Stomach (tissue), 9 donors: ENCODE measurements around the gene ZNF787. TPM values are rescaled to one million over a fixed set of nuclear protein-coding genes. Genes with fewer than 3 reads are reported as not detected.

Source experiments
- DNase-seq, 2 donors: peaks; one replicate each; pipeline versions ENCODE4 v3.0.0 to v3.0.0-alpha.2; 2013 to 2019
- H3K27ac ChIP-seq, 5 donors: fragments of 200-600 bp in 4 of 5; sonication (generic) in 4 of 5; one replicate each; pipeline ENCODE4 v1.5.1; 2013 to 2019; ENCODE audit warnings: mild to moderate bottlenecking in 1 of 5, moderate library complexity in 1 of 5
- H3K27me3 ChIP-seq, 3 donors: fragments of 200-600 bp; sonication (generic); one replicate each; pipeline ENCODE4 v1.5.1; 2017 to 2019; ENCODE audit warnings: mixed run types in 1 of 3
- H3K36me3 ChIP-seq, 4 donors: fragments of 200-600 bp; sonication (generic); 1 replicate in 3 of 4; 2 replicates in 1 of 4; pipeline ENCODE4 v1.5.1; 2016 to 2019
- H3K4me1 ChIP-seq, 4 donors: fragments of 200-600 bp; sonication (generic); one replicate each; pipeline ENCODE4 v1.5.1; 2016 to 2019
- H3K4me3 ChIP-seq, 4 donors: fragments of 200-600 bp; sonication (generic) in 3 of 4; one replicate each; pipeline ENCODE4 v1.5.1; 2016 to 2019; ENCODE audit warnings: mild to moderate bottlenecking in 1 of 4
- H3K9me3 ChIP-seq, 4 donors: fragments of 200-600 bp; sonication (generic); one replicate each; pipeline ENCODE4 v1.5.1; 2016 to 2019
- EP300 ChIP-seq: sonication (generic); formaldehyde crosslinking; IDR thresholded peaks from one replicate; pipeline ENCODE4 v1.6.1; 2017; ENCODE audit warnings: antibody characterized with exemption
- POLR2A ChIP-seq, 4 donors: fragments of 450-650 bp; IDR thresholded peaks; one replicate each; pipeline ENCODE4 v1.6.1; 2016; ENCODE audit warnings: antibody characterized with exemption in 4 of 4, control low read depth in 2 of 4, mild to moderate bottlenecking in 1 of 4, moderate library complexity in 1 of 4
- POLR2AphosphoS5 ChIP-seq, 3 donors: sonication (generic); formaldehyde crosslinking; IDR thresholded peaks; one replicate each; pipeline ENCODE4 v1.6.1; 2016; ENCODE audit warnings: antibody characterized with exemption in 3 of 3
- WGBS, 5 donors: extraction: QIAGEN DNeasy Blood & Tissue Kit in 3 of 5; methylation state at CpG; one replicate each; pipeline versions ENCODE4 v1.1.5 to v1.1.7; 2013 to 2018; 5-methylcytosine and 5-hydroxymethylcytosine counted together
- intact Hi-C: fragments of 100-400 bp; cut with DNase I; formaldehyde crosslinking; loops from one replicate; pipeline ENCODE4 v1.15.1; 2023; ENCODE audit warnings: low total_unique reads
- polyA plus RNA-seq, 3 donors: library from polyadenylated mRNA; stranded (reverse); fragments of 200-250 nt; gene quantifications; one replicate each; pipeline ENCODE4 v1.2.3, GENCODE V29; 2013
- total RNA-seq, 5 donors: library from RNA; depleted of rRNA; stranded (reverse); fragments of >200 nt; gene quantifications; one replicate each; pipeline versions ENCODE4 v1.1.0 to v1.2.3, GENCODE V29; 2014 to 2016
- TF ChIP-seq, protein P1 (sequence below), 7 experiments: fragments of 450-650 bp in 4 of 7; fragments of 200-600 bp in 3 of 7; sonication (generic) in 3 of 7; IDR thresholded peaks; one replicate each; pipeline ENCODE4 v1.5.1; 2016 to 2019; ENCODE audit warnings: antibody characterized with exemption in 7 of 7, control low read depth in 2 of 7, mild to moderate bottlenecking in 1 of 7
- donor health status: healthy with polysubstance abuse.
- donor health status: Bipolar disorder and iron deficiency.
- donor health status: healthy.

ZNF787 gene
- total and polyA plus RNA-seq, 8 donors: 2.7 to 77.3 (median 27.2) TPM

- WGBS, 5 donors: 61 to 86% (median 79%) methylated on average over 23 of the region's 23 CpGs
- intact Hi-C loops: loop anchor here (5.0 kb wide), 1 partner anchor 65 kb away; no protein-coding TSS in a partner anchor
- DNase-seq: no peak
These were observed 23.8 kb downstream of the ZNF787 start for GRCh38 chr19:56097306-56097705.

DNA sequence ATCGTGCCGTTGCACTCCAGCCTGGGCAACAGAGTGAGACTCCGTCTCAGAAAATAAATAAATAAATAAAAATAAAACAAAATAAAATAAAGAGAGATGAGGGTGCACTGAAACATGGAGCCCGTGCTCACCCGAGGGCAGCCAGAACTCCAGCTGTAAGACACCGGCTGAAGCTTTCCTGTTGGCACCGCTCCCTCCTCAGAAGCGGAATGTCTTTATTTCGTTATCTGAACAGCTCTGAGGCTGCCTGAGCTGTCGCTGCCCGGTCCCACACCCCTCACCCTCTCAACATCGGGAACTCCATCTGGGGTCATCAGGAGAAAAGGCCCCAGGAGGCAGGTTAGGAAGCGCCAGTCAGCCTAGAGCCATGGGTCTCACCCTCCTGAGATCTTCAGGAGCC is 24.4 kb downstream of the ZNF787 start:
- no peak overlapping the region for H3K27ac ChIP-seq
- H3K4me1 ChIP-seq: peaks cover 0 to 22% (median 16%) of the 10 kb centered on the region in 4 donors
- H3K27me3 ChIP-seq: no peaks in the 10 kb centered on the region
- H3K36me3 ChIP-seq: peaks cover 18 to 84% (median 77%) of the 10 kb centered on the region in 4 donors
- TF ChIP-seq, protein P1, sequence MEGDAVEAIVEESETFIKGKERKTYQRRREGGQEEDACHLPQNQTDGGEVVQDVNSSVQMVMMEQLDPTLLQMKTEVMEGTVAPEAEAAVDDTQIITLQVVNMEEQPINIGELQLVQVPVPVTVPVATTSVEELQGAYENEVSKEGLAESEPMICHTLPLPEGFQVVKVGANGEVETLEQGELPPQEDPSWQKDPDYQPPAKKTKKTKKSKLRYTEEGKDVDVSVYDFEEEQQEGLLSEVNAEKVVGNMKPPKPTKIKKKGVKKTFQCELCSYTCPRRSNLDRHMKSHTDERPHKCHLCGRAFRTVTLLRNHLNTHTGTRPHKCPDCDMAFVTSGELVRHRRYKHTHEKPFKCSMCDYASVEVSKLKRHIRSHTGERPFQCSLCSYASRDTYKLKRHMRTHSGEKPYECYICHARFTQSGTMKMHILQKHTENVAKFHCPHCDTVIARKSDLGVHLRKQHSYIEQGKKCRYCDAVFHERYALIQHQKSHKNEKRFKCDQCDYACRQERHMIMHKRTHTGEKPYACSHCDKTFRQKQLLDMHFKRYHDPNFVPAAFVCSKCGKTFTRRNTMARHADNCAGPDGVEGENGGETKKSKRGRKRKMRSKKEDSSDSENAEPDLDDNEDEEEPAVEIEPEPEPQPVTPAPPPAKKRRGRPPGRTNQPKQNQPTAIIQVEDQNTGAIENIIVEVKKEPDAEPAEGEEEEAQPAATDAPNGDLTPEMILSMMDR (IDR thresholded peaks at IDR 0.05): no peak
- TF ChIP-seq EP300 (no peak), POLR2A (IDR thresholded peaks at IDR 0.05) (no peak), POLR2AphosphoS5 (IDR thresholded peaks at IDR 0.05) (no peak)
- no peak for DNase-seq
- H3K9me3 ChIP-seq: no peaks in the 10 kb centered on the region
- WGBS, 5 donors: 48 to 70% (median 63%) methylated on average over 13 of the region's 13 CpGs
- no peak overlapping the region for H3K4me3 ChIP-seq
- intact Hi-C loops: loop anchor here (5.0 kb wide), 1 partner anchor 66 kb away; no protein-coding TSS in a partner anchor

More at GRCh38 chr19:56097306-56097705, 23.8 kb downstream of the ZNF787 start:
- Histone ChIP-seq H3K9me3 (no peaks in the 10 kb centered on the region), H3K4me3 (no peak overlapping the region), H3K27ac (no peak overlapping the region), H3K4me1 (peaks cover 0 to 20% (median 15%) of the 10 kb centered on the region in 4 donors), H3K36me3 (peaks cover 24 to 91% (median 84%) of the 10 kb centered on the region in 4 donors), H3K27me3 (no peaks in the 10 kb centered on the region)
- TF ChIP-seq POLR2A (IDR thresholded peaks at IDR 0.05) (no peak), POLR2AphosphoS5 (IDR thresholded peaks at IDR 0.05) (no peak), EP300 (no peak)
- TF ChIP-seq, protein P1 (IDR thresholded peaks at IDR 0.05): no peak

DNA sequence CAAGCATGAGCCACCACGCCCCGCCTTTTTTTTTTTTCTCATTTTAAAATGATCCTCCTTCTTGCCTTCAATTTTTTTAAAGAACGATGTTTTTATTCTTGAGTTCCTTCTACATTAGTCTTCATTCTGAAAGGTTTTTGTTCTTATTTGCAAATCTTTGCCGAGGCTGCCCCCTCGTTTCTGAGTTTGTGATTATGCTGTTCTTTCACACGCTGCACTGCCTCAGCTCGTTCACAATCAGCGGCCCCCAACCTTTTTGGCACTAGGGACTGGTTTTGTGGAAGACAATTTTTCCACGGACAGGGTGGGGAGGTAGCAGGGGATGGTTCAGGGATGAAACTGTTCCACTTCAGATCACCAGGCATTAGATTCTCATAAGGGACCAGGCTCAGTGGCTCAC is 26.6 kb downstream of the ZNF787 start:
- no peak for DNase-seq
- Histone ChIP-seq H3K9me3 (no peaks in the 10 kb centered on the region), H3K27ac (no peak overlapping the region), H3K4me1 (peaks cover 0 to 39% (median 25%) of the 10 kb centered on the region in 4 donors), H3K4me3 (no peak overlapping the region), H3K27me3 (no peaks in the 10 kb centered on the region), H3K36me3 (peaks cover 18 to 87% (median 79%) of the 10 kb centered on the region in 4 donors)
- TF ChIP-seq, protein P1 (IDR thresholded peaks at IDR 0.05): no peak
- TF ChIP-seq POLR2AphosphoS5 (IDR thresholded peaks at IDR 0.05): no peak
- no peak for TF ChIP-seq POLR2A (IDR thresholded peaks at IDR 0.05)
- no peak for TF ChIP-seq EP300
- 81 to 97% (median 84%) methylated on average over 9 of the region's 9 CpGs for WGBS, 5 donors
- intact Hi-C loops: no loop called here

GRCh38 chr19:56092685-56093631 is 28.1 kb downstream of the ZNF787 start:
- no peak overlapping the region for H3K27ac ChIP-seq
- TF ChIP-seq, protein P1 (IDR thresholded peaks at IDR 0.05): no peak
- TF ChIP-seq POLR2AphosphoS5 (IDR thresholded peaks at IDR 0.05) (no peak), POLR2A (IDR thresholded peaks at IDR 0.05) (no peak), EP300 (no peak)
- H3K4me3 ChIP-seq: no peak overlapping the region
- H3K9me3 ChIP-seq: no peaks in the 10 kb centered on the region
- intact Hi-C loops: no loop called here
- peaks cover 22 to 88% (median 79%) of the 10 kb centered on the region in 4 donors for H3K36me3 ChIP-seq
- DNase-seq: no peak
- H3K4me1 ChIP-seq: peaks cover 0 to 36% (median 22%) of the 10 kb centered on the region in 4 donors
- WGBS, 5 donors: 96 to 99% (median 98%) methylated on average over 32 of the region's 32 CpGs
- H3K27me3 ChIP-seq: no peaks in the 10 kb centered on the region
